KOPT-K1 (cell line): ENCODE results near the gene PITPNB.

ENCODE experiments used
- H3K27ac ChIP-seq: fragments of 200-600 bp; sonication (generic); 2 replicates; pipeline ENCODE4 v1.5.1; 2016; ENCODE audit warnings: antibody characterized with exemption, mild to moderate bottlenecking, low read depth, low read length; ENCODE audit not compliant: poor library complexity, severe bottlenecking
- H3K36me3 ChIP-seq: fragments of 200-600 bp; sonication (generic); 2 replicates; pipeline ENCODE4 v1.5.1; 2017; ENCODE audit warnings: antibody characterized with exemption, mild to moderate bottlenecking, low read length, moderate library complexity; ENCODE audit not compliant: insufficient read depth
- H3K9me3 ChIP-seq: fragments of 200-600 bp; sonication (generic); 2 replicates; pipeline ENCODE4 v1.5.1; 2017; ENCODE audit warnings: antibody characterized with exemption, low read length, mild to moderate bottlenecking; ENCODE audit not compliant: insufficient read depth, poor library complexity, severe bottlenecking

The PITPNB gene

DNA sequence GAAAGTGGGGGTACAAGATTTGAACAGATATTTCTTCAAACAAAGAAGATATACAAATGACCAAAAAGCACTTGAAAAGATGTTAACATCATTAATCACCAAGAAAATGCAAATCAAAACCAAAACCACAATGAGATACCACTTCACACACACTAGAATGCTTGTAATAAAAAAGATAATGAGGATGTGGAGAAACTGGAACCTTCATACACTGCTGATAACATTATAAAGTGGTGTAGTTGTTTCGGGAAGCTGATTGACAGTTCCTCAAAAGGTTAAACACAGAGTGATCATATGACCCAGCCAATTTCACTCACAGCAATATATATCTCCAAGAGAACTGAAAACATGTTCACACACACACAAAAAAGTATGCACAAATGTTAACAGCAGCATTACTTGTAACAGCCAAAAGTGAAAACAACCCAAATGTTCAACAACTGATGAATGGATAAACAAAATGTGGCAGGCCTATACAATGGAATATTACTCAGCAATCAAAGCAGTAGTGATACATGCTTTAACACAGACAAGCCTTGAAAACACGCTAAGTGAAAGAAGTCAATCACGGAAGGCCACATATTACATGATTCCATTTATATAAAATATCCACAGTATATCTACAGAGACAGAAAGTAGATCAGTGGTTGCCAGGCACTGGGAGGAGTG is 15.1 kb downstream of the PITPNB start:
- Histone ChIP-seq H3K9me3 (no peaks in the 10 kb centered on the region), H3K36me3 (peaks cover 94% of the 10 kb centered on the region), H3K27ac (no peak overlapping the region)

DNA sequence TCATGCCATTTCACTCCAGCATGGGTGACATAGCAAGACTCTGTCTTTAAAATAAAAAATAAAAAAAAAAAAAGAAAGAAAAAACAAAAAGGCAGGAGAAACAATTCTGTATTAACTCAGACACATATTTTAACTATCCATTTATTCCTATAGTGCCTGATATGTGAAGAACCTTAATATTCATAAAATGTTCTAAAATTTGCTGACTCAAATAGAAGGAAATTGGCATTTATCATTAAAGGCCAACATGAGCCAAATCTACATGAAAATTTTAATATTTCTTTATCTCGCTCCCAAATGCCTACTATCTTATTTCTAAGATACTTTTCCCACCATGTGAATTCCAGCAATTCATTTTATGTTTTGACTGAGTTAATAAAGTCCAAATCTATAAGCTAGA is 18.9 kb downstream of the PITPNB start:
- Histone ChIP-seq H3K27ac (no peak overlapping the region), H3K36me3 (peaks cover 93% of the 10 kb centered on the region), H3K9me3 (no peaks in the 10 kb centered on the region)

DNA sequence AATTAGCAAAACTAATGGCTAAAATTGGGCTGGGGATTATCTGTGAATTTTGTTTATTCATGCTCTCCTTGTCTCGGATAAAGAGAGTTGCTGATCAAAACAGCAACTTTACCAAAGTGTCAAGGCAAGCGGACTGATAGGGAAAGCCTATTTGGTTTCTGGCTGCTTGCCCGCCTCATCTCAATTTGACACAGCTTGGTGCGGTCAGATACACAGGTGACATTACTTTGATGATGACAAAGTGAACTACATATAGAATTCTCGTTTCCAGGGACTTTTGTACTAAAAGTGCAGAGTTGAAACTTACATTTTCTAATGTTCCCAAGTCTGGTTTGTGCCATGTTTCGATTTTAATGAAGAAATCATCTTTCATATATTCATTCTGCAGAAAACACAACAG is 22.8 kb downstream of the PITPNB start:
- Histone ChIP-seq H3K36me3 (peaks cover 98% of the 10 kb centered on the region), H3K27ac (no peak overlapping the region), H3K9me3 (no peaks in the 10 kb centered on the region)

DNA sequence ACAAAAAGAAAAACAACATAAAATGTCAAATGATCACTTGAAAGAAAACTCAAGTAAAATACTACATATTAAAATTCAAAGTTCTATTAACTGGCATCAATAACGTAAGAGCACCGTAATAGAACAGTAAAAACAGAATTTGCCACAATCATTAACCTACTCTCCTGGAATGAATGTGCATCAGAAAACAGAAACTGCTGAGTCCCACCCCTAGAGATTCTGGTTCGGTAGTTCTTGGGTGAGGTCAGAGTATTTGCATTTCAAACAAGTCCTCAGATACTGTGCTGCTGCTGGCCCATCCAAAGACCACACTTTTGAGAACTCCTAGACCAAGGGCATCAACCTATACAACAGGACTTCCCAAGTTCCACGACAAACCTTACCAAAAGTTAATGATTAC is 23.5 kb downstream of the PITPNB start:
- Histone ChIP-seq H3K27ac (no peak overlapping the region), H3K36me3 (peaks cover 98% of the 10 kb centered on the region), H3K9me3 (no peaks in the 10 kb centered on the region)

DNA sequence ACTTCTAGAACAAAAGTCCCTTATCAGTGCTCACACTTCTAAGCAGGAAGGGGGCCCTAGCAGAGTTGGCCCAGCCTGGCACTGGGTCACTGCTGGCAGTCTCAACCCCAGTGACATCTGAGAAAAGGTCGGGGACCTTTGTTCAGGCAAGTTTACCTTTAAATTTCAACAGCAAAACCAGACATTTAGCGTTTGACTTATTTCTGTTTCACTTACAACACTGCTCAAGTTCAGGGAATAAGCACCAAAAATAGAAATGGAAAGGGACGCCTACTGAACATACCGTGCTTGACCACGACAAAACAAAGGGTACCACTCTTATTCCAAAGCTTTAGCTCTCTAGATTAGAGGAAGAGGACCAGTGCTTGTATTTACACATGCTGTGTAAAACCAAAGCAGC is 26.2 kb downstream of the PITPNB start:
- Histone ChIP-seq H3K9me3 (no peaks in the 10 kb centered on the region), H3K36me3 (peaks cover 100% of the 10 kb centered on the region), H3K27ac (no peak overlapping the region)

- Histone ChIP-seq H3K36me3 (peaks cover 100% of the 10 kb centered on the region), H3K27ac (no peak overlapping the region), H3K9me3 (no peaks in the 10 kb centered on the region)
Measured at GRCh38 chr22:27892064-27892463, 27.0 kb downstream of the PITPNB start.

GRCh38 chr22:27888310-27888709 is 30.7 kb downstream of the PITPNB start:
- H3K36me3 ChIP-seq: peaks cover 100% of the 10 kb centered on the region
- no peaks in the 10 kb centered on the region for H3K9me3 ChIP-seq
- no peak overlapping the region for H3K27ac ChIP-seq

DNA sequence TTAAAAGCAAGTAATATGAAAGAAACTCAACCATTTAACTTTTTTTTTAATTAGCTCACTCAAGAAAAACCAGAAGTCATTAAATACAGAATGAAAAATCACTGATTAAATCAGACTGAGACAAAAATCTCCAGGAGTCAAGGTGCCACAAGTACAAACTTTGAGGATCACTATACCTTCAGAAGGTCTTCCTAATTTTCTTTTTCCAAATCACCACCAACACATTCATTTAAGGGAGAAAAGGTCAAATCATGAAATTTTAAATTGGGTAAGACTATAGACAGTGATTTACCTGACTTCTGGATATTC is 32.3 kb downstream of the PITPNB start:
- Histone ChIP-seq H3K36me3 (peaks cover 97% of the 10 kb centered on the region), H3K9me3 (no peaks in the 10 kb centered on the region), H3K27ac (no peak overlapping the region)

GRCh38 chr22:27885977-27886842 is 32.8 kb downstream of the PITPNB start:
- H3K27ac ChIP-seq: no peak overlapping the region
- H3K9me3 ChIP-seq: no peaks in the 10 kb centered on the region
- peaks cover 95% of the 10 kb centered on the region for H3K36me3 ChIP-seq

DNA sequence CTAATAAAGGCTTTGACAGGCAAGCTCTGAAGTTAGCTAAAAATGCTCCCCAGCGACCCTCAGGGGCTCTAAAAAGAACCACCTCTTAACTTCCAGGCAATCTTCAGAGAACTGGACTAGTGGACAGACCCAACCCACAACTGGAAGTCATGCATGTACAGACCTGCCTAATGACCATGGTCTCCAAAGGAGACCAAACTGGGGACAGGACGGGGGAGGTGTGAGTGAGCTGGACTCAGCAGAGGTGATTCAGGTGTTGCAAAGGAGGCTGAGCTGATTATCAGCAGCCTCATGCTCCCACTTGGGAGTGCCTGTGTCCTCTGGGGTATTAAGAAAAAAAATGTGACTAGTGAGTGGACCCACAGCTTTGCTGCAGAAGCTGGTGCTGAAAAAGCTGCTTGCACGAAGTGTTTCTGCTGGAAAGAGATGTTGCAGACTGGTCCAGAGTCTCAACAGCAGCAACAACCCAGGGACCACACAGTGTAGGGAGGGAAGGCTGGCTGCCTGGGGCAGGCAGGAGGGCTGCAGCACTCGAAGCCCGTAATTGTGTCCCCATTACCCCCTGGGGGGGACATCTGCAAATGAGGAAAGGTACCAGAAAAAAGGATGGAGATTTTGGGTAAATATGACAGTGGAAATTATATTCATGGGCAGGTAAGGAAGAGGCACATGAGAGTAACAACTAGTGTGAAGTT is 35.3 kb downstream of the PITPNB start:
- peaks cover 76% of the 10 kb centered on the region for H3K36me3 ChIP-seq
- H3K27ac ChIP-seq: no peak overlapping the region
- no peaks in the 10 kb centered on the region for H3K9me3 ChIP-seq

DNA sequence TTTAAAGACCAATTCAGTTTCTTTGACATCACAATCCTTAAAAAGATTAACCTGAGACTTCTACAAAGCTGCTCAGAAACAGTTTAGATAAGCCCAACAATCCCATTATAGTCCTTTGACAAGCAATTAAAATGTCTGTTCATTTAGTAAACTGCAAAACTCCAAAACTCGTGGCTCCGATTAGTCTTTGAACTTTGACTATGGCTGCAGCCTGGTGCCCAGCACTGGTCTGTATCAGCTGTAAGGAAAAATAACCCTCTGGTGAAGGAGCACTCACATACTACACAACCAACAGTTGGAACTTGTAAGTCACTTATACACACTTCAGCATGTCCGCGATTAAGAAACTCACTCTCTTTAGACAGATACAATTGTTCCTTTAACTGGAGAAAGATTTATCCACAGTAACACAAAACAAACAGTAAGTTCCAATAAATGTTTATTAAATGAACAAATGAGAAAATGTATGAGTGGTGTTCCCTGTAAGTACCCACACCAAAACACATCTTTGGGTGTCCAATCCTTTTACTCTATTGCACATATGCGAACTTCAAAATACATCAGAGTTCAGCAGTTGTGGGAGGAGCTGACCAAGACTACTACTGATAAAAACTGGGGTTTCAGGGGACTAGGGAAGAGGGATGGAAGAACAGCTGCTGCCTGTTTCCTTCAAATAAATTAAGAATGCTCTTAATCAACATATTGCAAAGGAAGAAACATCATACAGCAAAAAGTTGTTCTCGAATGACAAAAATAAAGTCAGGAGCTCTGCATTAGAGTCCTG is 36.4 kb downstream of the PITPNB start:
- Histone ChIP-seq H3K36me3 (peaks cover 74% of the 10 kb centered on the region), H3K27ac (no peak overlapping the region), H3K9me3 (no peaks in the 10 kb centered on the region)

DNA sequence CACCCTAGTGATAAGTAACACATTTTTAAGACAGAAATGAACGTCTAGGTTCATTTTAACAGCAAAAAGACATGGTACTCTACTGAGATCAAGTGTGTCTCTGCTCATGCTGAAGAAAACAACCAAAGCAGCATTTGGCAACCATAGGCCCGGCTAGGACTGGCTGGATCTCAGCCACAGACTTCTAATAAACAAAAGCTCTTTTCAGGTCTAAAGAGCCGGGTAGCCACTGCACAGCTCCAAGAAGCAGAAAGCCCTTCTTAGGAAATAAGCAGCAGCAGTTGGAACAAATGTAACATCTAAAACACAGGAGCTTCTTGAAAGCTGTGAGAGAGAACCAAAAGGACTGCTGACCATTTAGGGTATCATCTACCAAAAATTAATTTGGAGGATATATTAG is 37.6 kb downstream of the PITPNB start:
- Histone ChIP-seq H3K27ac (no peak overlapping the region), H3K9me3 (no peaks in the 10 kb centered on the region), H3K36me3 (peaks cover 71% of the 10 kb centered on the region)

DNA sequence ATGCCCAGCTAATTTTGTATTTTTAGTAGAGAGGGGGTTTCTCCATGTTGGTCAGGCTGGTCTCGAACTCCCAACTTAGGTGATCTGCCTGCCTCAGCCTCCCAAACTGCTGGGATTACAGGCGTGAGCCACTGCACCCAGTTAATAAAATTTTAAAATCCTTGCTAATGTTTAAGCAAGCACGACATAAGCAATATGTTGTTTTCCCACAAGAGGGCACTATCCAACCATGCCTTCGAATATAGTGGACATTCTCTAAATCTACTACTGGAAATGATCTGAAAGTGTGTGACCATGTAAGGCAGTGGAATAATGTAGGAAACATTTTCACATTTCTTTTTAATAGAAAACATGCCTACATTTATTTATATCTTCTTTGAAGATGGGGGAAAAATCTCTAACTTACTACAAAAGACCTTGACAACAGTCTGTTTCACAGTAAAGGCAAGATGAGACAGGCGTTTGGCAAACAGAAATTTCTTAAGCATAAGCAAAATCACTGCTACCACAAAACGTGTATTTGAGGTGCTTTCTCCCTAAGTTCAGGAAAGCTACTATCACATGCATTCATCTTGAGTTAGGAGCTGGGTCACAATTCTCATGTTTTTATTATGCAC is 38.2 kb downstream of the PITPNB start:
- H3K36me3 ChIP-seq: peaks cover 66% of the 10 kb centered on the region
- H3K27ac ChIP-seq: no peak overlapping the region
- H3K9me3 ChIP-seq: no peaks in the 10 kb centered on the region

DNA sequence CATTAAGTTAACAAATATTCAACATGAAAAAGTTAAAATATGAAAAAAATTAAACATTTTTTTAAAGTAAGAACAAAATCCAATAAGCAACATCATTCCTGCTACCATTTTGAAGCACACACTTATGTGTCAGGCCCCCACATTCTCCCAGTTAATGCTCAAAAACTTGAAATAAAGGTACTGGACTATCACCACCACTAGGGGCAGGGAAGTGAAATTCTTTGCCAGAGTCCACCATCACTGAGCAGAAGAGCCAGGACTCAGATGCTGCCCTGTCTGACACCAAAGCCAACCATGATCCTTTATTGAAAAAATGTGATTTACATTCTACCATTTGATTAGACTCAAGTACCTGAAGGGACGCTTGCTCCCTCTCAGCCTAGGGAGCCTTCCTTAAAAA is 39.1 kb downstream of the PITPNB start:
- Histone ChIP-seq H3K9me3 (no peaks in the 10 kb centered on the region), H3K27ac (no peak overlapping the region), H3K36me3 (peaks cover 64% of the 10 kb centered on the region)
